Trophoblast cell (in vitro differentiated cells and primary cell): ENCODE data around the gene CKAP2L.

Source experiments
- DNase-seq, 2 donors: peaks; one replicate each; pipeline ENCODE4 v3.0.0-alpha.2; 2016
- H2AFZ ChIP-seq: 2 replicates; pipeline ENCODE4 v1.6.1; 2013; ENCODE audit warnings: low read length, moderate library complexity, mild to moderate bottlenecking; ENCODE audit not compliant: insufficient read depth, poor library complexity
- H2AK5ac ChIP-seq: 2 replicates; pipeline ENCODE4 v1.6.1; 2013; ENCODE audit warnings: mild to moderate bottlenecking, low read length
- H2BK120ac ChIP-seq: 2 replicates; pipeline ENCODE4 v1.6.1; 2013; ENCODE audit warnings: low read length, mild to moderate bottlenecking, moderate library complexity; ENCODE audit not compliant: insufficient read depth, poor library complexity
- H2BK12ac ChIP-seq: 2 replicates; pipeline ENCODE4 v1.6.1; 2013; ENCODE audit warnings: mild to moderate bottlenecking, low read length, moderate library complexity
- H2BK5ac ChIP-seq: 2 replicates; pipeline ENCODE4 v1.6.1; 2013; ENCODE audit warnings: low read length, low read depth, moderate library complexity, mild to moderate bottlenecking; ENCODE audit not compliant: poor library complexity
- H3K14ac ChIP-seq: 2 replicates; pipeline ENCODE4 v1.6.1; 2013; ENCODE audit warnings: mild to moderate bottlenecking, low read length
- H3K18ac ChIP-seq: 2 replicates; pipeline ENCODE4 v1.6.1; 2013; ENCODE audit warnings: mild to moderate bottlenecking, low read length
- H3K23ac ChIP-seq: 2 replicates; pipeline ENCODE4 v1.6.1; 2013; ENCODE audit warnings: low read length
- H3K27ac ChIP-seq: 2 replicates; pipeline ENCODE4 v1.5.1; 2013; ENCODE audit warnings: low read depth, mild to moderate bottlenecking, inconsistent platforms, low read length, moderate library complexity
- H3K27me3 ChIP-seq: 2 replicates; pipeline ENCODE4 v1.6.1; 2013; ENCODE audit warnings: inconsistent platforms, mild to moderate bottlenecking, low read length, moderate library complexity; ENCODE audit not compliant: insufficient read depth
- H3K36me3 ChIP-seq, 2 experiments: 1 replicate in 1 of 2; 2 replicates in 1 of 2; pipeline ENCODE4 v1.6.1; 2013; ENCODE audit warnings: low read length in 2 of 2, mild to moderate bottlenecking in 2 of 2, moderate library complexity in 1 of 2; ENCODE audit not compliant: insufficient read depth in 2 of 2, control insufficient read depth in 1 of 2
- H3K4ac ChIP-seq: 2 replicates; pipeline ENCODE4 v1.6.1; 2013; ENCODE audit warnings: low read depth, mild to moderate bottlenecking, low read length, moderate library complexity
- H3K4me1 ChIP-seq, 2 experiments: 1 replicate in 1 of 2; 2 replicates in 1 of 2; pipeline ENCODE4 v1.6.1; 2013; ENCODE audit warnings: low read length in 2 of 2, mild to moderate bottlenecking in 2 of 2, moderate library complexity in 1 of 2; ENCODE audit not compliant: insufficient read depth in 2 of 2, control insufficient read depth in 1 of 2
- H3K4me2 ChIP-seq: 2 replicates; pipeline ENCODE4 v1.6.1; 2013; ENCODE audit warnings: inconsistent platforms, mild to moderate bottlenecking, low read length, moderate library complexity
- H3K4me3 ChIP-seq: 2 replicates; pipeline ENCODE4 v1.5.1; 2013; ENCODE audit warnings: mild to moderate bottlenecking, low read depth, low read length, inconsistent platforms
- H3K79me1 ChIP-seq: one replicate; pipeline ENCODE4 v1.6.1; 2013; ENCODE audit warnings: low read length
- H3K79me2 ChIP-seq: 2 replicates; pipeline ENCODE4 v1.6.1; 2013; ENCODE audit warnings: low read length, mild to moderate bottlenecking; ENCODE audit not compliant: control insufficient read depth, insufficient read depth, poor library complexity
- H3K9ac ChIP-seq: 2 replicates; pipeline ENCODE4 v1.6.1; 2013; ENCODE audit warnings: mild to moderate bottlenecking, low read length
- H3K9me3 ChIP-seq: 2 replicates; pipeline ENCODE4 v1.6.1; 2013; ENCODE audit warnings: low read depth, mild to moderate bottlenecking, control low read depth, inconsistent platforms, low read length; ENCODE audit not compliant: insufficient read depth
- H4K12ac ChIP-seq: 2 replicates; pipeline ENCODE4 v1.6.1; 2013; ENCODE audit warnings: low read depth, mild to moderate bottlenecking, low read length, moderate library complexity
- H4K8ac ChIP-seq: 2 replicates; pipeline ENCODE4 v1.6.1; 2013; ENCODE audit warnings: low read depth, mild to moderate bottlenecking, low read length, moderate library complexity
- H4K91ac ChIP-seq: one replicate; pipeline ENCODE4 v1.6.1; 2013; ENCODE audit warnings: low read depth, mild to moderate bottlenecking, low read length, moderate library complexity
- WGBS: extraction: QIAGEN DNeasy Blood & Tissue Kit; methylation state at CpG from one replicate; pipeline ENCODE4 v1.1.7; 2013; ENCODE audit warnings: missing lambda C conversion rate; ENCODE audit not compliant: insufficient read length, insufficient coverage; ENCODE audit errors: extremely low coverage; 5-methylcytosine and 5-hydroxymethylcytosine counted together

The CKAP2L gene

GRCh38 chr2:112790305-112790704, 25.9 kb upstream of the CKAP2L start:
- Histone ChIP-seq H3K4me2 (no peak overlapping the region), H4K8ac (no peak overlapping the region), H3K79me2 (no peaks in the 10 kb centered on the region), H2BK12ac (no peak overlapping the region), H3K18ac (no peak overlapping the region), H4K12ac (no peak overlapping the region), H3K4me3 (no peak overlapping the region), H3K4ac (no peak overlapping the region), H3K27ac (no peak overlapping the region), H2AK5ac (no peak overlapping the region), H2AFZ (no peak overlapping the region), H3K9ac (no peak overlapping the region), H2BK120ac (no peak overlapping the region), H3K79me1 (no peaks in the 10 kb centered on the region), H3K27me3 (no peaks in the 10 kb centered on the region), H3K23ac (no peak overlapping the region), H4K91ac (no peak overlapping the region), H3K14ac (no peak overlapping the region), H3K36me3 (no peaks in the 10 kb centered on the region), H3K4me1 (peaks cover 3 to 12% of the 10 kb centered on the region in 2 experiments), H2BK5ac (no peak overlapping the region), H3K9me3 (peaks cover 4% of the 10 kb centered on the region)
- WGBS = no CpG with 5 or more reads among the region's 5 CpGs
- DNase-seq = peak; percentile 47 to 62

GRCh38 chr2:112789186-112789585, 24.8 kb upstream of the CKAP2L start:
- H3K14ac ChIP-seq = no peak overlapping the region
- no peaks in the 10 kb centered on the region for H3K79me1 ChIP-seq
- H2BK120ac ChIP-seq = no peak overlapping the region
- no peak overlapping the region for H2BK5ac ChIP-seq
- H4K8ac ChIP-seq = no peak overlapping the region
- H3K27ac ChIP-seq = no peak overlapping the region
- H3K9me3 ChIP-seq = peaks cover 4% of the 10 kb centered on the region
- peaks cover 3 to 10% of the 10 kb centered on the region in 2 experiments for H3K4me1 ChIP-seq
- H2AK5ac ChIP-seq = no peak overlapping the region
- no peak overlapping the region for H3K9ac ChIP-seq
- H3K4me2 ChIP-seq = no peak overlapping the region
- no CpG with 5 or more reads among the region's 1 CpG for WGBS
- H3K4ac ChIP-seq = no peak overlapping the region
- H2AFZ ChIP-seq = no peak overlapping the region
- H3K79me2 ChIP-seq = no peaks in the 10 kb centered on the region
- no peaks in the 10 kb centered on the region for H3K36me3 ChIP-seq
- no peak overlapping the region for H3K23ac ChIP-seq
- H3K18ac ChIP-seq = no peak overlapping the region
- H3K27me3 ChIP-seq = no peaks in the 10 kb centered on the region
- no peak overlapping the region for H2BK12ac ChIP-seq
- H3K4me3 ChIP-seq = no peak overlapping the region
- DNase-seq = no peak
- H4K91ac ChIP-seq = no peak overlapping the region
- H4K12ac ChIP-seq = no peak overlapping the region

GRCh38 chr2:112788653-112789052, 24.2 kb upstream of the CKAP2L start:
- Histone ChIP-seq H3K4me1 (peaks cover 3 to 10% of the 10 kb centered on the region in 2 experiments), H2BK5ac (no peak overlapping the region), H2BK120ac (no peak overlapping the region), H4K91ac (no peak overlapping the region), H2BK12ac (no peak overlapping the region), H3K27ac (no peak overlapping the region), H3K4ac (no peak overlapping the region), H3K79me1 (no peaks in the 10 kb centered on the region), H3K4me3 (no peak overlapping the region), H3K4me2 (no peak overlapping the region), H3K9me3 (peaks cover 4% of the 10 kb centered on the region), H3K18ac (no peak overlapping the region), H2AFZ (no peak overlapping the region), H3K79me2 (no peaks in the 10 kb centered on the region), H3K23ac (no peak overlapping the region), H2AK5ac (no peak overlapping the region), H3K14ac (no peak overlapping the region), H3K36me3 (no peaks in the 10 kb centered on the region), H4K8ac (no peak overlapping the region), H4K12ac (no peak overlapping the region), H3K27me3 (no peaks in the 10 kb centered on the region), H3K9ac (no peak overlapping the region)
- no peak for DNase-seq
- no CpG with 5 or more reads among the region's 3 CpGs for WGBS

GRCh38 chr2:112787729-112788393, 23.5 kb upstream of the CKAP2L start:
- whole genome bisulfite sequencing = no CpG with 5 or more reads among the region's 4 CpGs
- no peak overlapping the region for H4K91ac ChIP-seq

More at GRCh38 chr2:112787729-112788393, 23.5 kb upstream of the CKAP2L start:
- H2BK12ac ChIP-seq = no peak overlapping the region
- no peaks in the 10 kb centered on the region for H3K27me3 ChIP-seq
- peaks cover 4% of the 10 kb centered on the region for H3K9me3 ChIP-seq
- no peak overlapping the region for H3K4ac ChIP-seq
- H2BK120ac ChIP-seq = no peak overlapping the region
- no peak overlapping the region for H3K14ac ChIP-seq
- H4K12ac ChIP-seq = no peak overlapping the region
- H3K4me2 ChIP-seq = no peak overlapping the region
- no peak overlapping the region for H4K8ac ChIP-seq
- no peak overlapping the region for H2AK5ac ChIP-seq
- no peaks in the 10 kb centered on the region for H3K36me3 ChIP-seq
- H3K9ac ChIP-seq = no peak overlapping the region
- H3K79me1 ChIP-seq = no peaks in the 10 kb centered on the region
- DNase-seq = no peak
- H3K4me1 ChIP-seq = peaks cover 3 to 8% of the 10 kb centered on the region in 2 experiments
- no peak overlapping the region for H3K27ac ChIP-seq
- no peak overlapping the region for H3K4me3 ChIP-seq
- H2BK5ac ChIP-seq = no peak overlapping the region
- H3K23ac ChIP-seq = no peak overlapping the region
- no peaks in the 10 kb centered on the region for H3K79me2 ChIP-seq
- H2AFZ ChIP-seq = no peak overlapping the region
- no peak overlapping the region for H3K18ac ChIP-seq
